NCI-H1436 (cell line): Measurements from ENCODE around the gene TANC1.
"Not testable (repeated sequence)": the region's sequence is repeated elsewhere in the genome, so short reads cannot be mapped to it uniquely, and the experiment has no call there.

ENCODE experiments used
- DNase-seq: peaks from one replicate; lab custom pipeline; 2025; lab: John Stamatoyannopoulos, UW

The TANC1 gene

GRCh38 chr2:159089543-159089942 is 121.1 kb downstream of the TANC1 start:
- no peak for DNase-seq

- no peak for DNase-seq
Observed at GRCh38 chr2:159090514-159091201, 122.2 kb downstream of the TANC1 start.

- no peak for DNase-seq
Observed at GRCh38 chr2:159091381-159091780, 122.9 kb downstream of the TANC1 start.

GRCh38 chr2:159091976-159092375 is 123.5 kb downstream of the TANC1 start:
- no peak for DNase-seq

GRCh38 chr2:159093497-159093896 is 125.1 kb downstream of the TANC1 start:
- no peak for DNase-seq

GRCh38 chr2:159094173-159094737 is 125.8 kb downstream of the TANC1 start:
- DNase-seq: no peak

GRCh38 chr2:159095813-159096212 is 127.4 kb downstream of the TANC1 start:
- no peak for DNase-seq

GRCh38 chr2:159096302-159096855 is 127.9 kb downstream of the TANC1 start:
- not testable (repeated sequence) for DNase-seq

- DNase-seq: no peak
Observed at GRCh38 chr2:159096901-159097300, 128.5 kb downstream of the TANC1 start.

GRCh38 chr2:159098361-159098760 is 129.9 kb downstream of the TANC1 start:
- no peak for DNase-seq

- DNase-seq: no peak
Observed at GRCh38 chr2:159098921-159099411, 130.5 kb downstream of the TANC1 start.

GRCh38 chr2:159101755-159102489 is 133.5 kb downstream of the TANC1 start:
- DNase-seq: no peak

- DNase-seq: no peak
Observed at GRCh38 chr2:159103411-159103810, 135.0 kb downstream of the TANC1 start.

- DNase-seq: no peak
Observed at GRCh38 chr2:159106109-159106508, 137.7 kb downstream of the TANC1 start.

- DNase-seq: no peak
Observed at GRCh38 chr2:159108181-159108893, 139.9 kb downstream of the TANC1 start.

GRCh38 chr2:159109517-159109916 is 141.1 kb downstream of the TANC1 start:
- no peak for DNase-seq

- DNase-seq: no peak
Observed at GRCh38 chr2:159110784-159111183, 142.3 kb downstream of the TANC1 start.

- DNase-seq: no peak
Observed at GRCh38 chr2:159111346-159111927, 143.0 kb downstream of the TANC1 start.

GRCh38 chr2:159114835-159115234 is 146.4 kb downstream of the TANC1 start:
- no peak for DNase-seq

- no peak for DNase-seq
Observed at GRCh38 chr2:159116922-159117321, 148.5 kb downstream of the TANC1 start.

GRCh38 chr2:159117658-159118057 is 149.2 kb downstream of the TANC1 start:
- DNase-seq: no peak
